NCI-H345 (cell line): ENCODE measurements around the gene PIWIL4.

Experiments used
- DNase-seq: peaks from one replicate; lab custom pipeline; 2025; lab: John Stamatoyannopoulos, UW

Gene PIWIL4

DNA sequence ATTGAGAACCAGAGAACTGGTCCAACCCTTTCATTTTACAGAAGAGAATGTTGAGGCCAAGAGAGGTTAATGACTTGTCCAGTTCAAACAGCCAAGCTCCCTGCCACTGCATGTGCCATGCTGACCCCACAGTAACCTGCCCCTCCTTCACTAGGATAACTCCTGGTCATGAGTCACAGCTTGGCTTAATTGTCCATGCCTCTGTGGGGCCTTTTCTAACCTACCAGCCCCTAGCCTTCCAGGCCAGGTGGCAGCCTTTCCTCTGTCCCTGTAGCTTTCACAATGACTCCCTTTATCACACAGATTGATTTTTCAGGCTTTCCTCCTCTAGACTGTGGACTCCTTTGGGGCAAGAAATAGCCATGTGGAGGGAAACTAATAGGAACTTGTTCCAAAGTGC, 97.2 kb downstream of the PIWIL4 start:
- no peak for DNase-seq

DNA sequence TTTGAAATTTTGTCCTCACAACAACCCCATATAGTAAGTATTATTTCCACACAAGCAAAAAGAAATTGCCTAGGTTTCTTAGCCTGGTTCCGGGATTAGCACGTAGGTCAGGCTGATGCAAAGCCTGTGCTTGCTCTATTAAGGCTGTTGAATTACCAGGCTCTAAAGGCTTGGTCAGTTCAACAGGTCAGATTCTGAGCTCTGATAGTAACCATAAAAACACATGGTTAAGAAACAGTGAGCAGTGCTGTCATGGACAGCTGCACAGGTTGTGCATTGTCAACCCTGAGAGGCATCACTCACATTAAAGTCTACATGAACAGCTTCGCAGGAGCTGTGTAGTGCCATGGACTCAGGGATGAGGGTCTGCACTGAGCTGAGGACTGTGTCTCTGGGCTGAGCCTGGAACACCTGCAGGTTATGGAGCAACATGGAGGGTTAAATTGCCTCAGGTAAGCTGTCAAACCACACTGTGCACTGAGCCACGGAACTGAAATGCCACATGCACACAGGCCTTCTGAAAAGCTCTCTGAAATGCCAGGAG, 98.0 kb downstream of the PIWIL4 start:
- DNase-seq = no peak

DNA sequence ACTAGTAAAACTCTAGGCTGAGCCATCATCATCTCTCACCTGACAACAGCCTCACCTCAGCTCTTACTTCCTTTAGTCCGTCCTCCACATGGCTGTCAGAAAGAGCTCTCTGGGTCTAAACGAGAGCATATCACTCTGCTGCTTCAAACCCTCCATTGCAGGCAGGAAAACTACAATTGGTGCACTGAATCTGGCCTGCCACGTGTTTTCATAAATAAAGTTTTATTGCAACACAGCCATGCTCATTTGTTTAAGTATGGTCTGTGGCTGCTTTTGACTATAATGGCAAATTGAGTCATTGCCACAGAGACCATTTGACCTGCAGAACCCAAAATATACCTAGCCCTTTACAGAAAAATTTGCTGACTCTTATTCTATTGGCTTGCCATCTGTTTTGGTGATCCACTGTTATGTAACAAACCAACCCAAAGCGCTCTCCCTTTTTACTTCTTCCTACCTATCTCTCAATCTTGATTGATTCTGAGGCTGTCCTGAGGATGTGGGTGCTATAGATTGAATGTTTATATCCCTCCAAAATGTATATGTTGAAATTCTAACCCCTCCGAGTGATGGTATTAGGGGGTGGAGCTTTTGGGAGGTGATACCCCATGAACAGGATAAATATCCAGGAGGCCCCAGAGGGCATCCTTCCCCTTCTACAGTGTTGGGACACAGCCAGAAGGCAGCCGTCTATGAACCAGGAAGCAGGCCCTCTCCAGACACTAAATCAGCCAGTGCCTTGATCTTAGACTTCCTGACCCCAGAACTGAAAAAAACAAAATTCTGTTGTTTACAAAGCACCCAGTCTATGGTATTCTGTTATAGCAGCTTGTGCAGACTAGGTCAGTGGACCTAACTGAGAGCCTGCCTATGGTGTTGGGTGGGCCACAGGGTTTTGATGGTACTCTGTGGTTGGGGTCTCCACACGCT, 99.9 kb downstream of the PIWIL4 start:
- no peak for DNase-seq

DNA sequence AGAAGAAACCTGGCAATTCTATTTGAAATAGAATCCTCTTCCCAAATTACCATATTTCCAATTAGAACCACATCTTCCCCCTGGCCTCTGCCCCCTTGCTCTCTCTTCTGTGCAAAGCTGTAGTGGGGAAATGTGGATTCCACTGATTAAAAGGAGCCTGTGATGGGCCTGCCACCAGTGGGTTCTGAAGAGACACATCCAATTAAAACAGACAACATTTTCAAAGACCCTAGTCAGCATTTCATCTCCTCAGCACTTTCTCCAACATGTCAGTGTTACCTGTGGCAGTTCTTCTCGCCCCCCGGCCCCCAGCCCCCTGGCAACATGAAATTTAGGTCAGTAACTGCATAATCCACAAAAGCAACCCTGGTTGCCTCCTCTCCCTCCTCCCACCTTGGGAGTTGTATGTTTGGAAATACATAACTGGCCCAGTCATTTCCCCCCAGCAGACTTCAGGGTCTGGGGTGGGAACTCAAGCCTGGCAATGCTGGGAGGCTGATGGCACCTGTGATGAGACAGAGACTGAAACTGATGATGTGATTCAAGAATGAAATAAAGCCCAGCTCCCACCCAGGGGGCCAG, 101.1 kb downstream of the PIWIL4 start:
- DNase-seq = no peak

- no peak for DNase-seq
These were observed 101.9 kb downstream of the PIWIL4 start for GRCh38 chr11:94669023-94669422.
